Activated T-helper 17 cell treated with anti-CD3 and anti-CD28 coated beads, Interleukin-2, amount 50 U/mL, for 72 hours (primary cell): ENCODE data around the gene HOXB13. TPM values are rescaled to one million over a fixed set of nuclear protein-coding genes. Genes with fewer than 3 reads are reported as not detected.

Source experiments
- ATAC-seq: fragments of 150-1000 bp; cut with Tn5 transposase; replicated peaks from 2 replicates; pipeline ENCODE4 v1.10.0; 2021; ENCODE audit warnings: mild to moderate bottlenecking, moderate library complexity
- H3K27ac Mint-ChIP-seq: one replicate; pipeline ENCODE4 v1.8.0; 2022; ENCODE audit warnings: mixed read lengths
- H3K27me3 Mint-ChIP-seq: one replicate; pipeline ENCODE4 v1.8.0; 2022; ENCODE audit warnings: mixed read lengths
- H3K36me3 Mint-ChIP-seq: one replicate; pipeline ENCODE4 v1.8.0; 2022; ENCODE audit warnings: low read depth, mild to moderate bottlenecking, mixed read lengths
- H3K4me1 Mint-ChIP-seq: one replicate; pipeline ENCODE4 v1.8.0; 2022; ENCODE audit warnings: mixed read lengths
- H3K4me3 Mint-ChIP-seq: one replicate; pipeline ENCODE4 v1.8.0; 2022; ENCODE audit warnings: mild to moderate bottlenecking, mixed read lengths
- H3K9me3 Mint-ChIP-seq: one replicate; pipeline ENCODE4 v1.8.0; 2022; ENCODE audit warnings: mixed read lengths
- total RNA-seq, 2 donors: library from RNA; stranded (reverse); gene quantifications; one replicate each; pipeline ENCODE4 v1.2.3, GENCODE V29; 2022

The HOXB13 gene
- total RNA-seq, 2 donors from 2014 or later = not detected

- Mint-ChIP-seq H3K36me3 (no peaks in the 10 kb centered on the region), H3K27ac (no peak overlapping the region), H3K4me1 (peaks cover 4% of the 10 kb centered on the region), H3K27me3 (peaks cover 67% of the 10 kb centered on the region), H3K9me3 (no peaks in the 10 kb centered on the region), H3K4me3 (no peak overlapping the region)
- ATAC-seq = no peak
Observed at GRCh38 chr17:48753794-48754499, 25.4 kb upstream of the HOXB13 start.

- H3K36me3 Mint-ChIP-seq = no peaks in the 10 kb centered on the region
- H3K4me3 Mint-ChIP-seq = no peak overlapping the region
- peaks cover 66% of the 10 kb centered on the region for H3K27me3 Mint-ChIP-seq
- H3K9me3 Mint-ChIP-seq = no peaks in the 10 kb centered on the region
- ATAC-seq = no peak
- H3K4me1 Mint-ChIP-seq = peaks cover 4% of the 10 kb centered on the region
- no peak overlapping the region for H3K27ac Mint-ChIP-seq
Observed at GRCh38 chr17:48752399-48753288, 24.1 kb upstream of the HOXB13 start.

- Mint-ChIP-seq H3K27ac (no peak overlapping the region), H3K36me3 (no peaks in the 10 kb centered on the region), H3K4me3 (no peak overlapping the region), H3K4me1 (peaks cover 6% of the 10 kb centered on the region), H3K9me3 (no peaks in the 10 kb centered on the region), H3K27me3 (peaks cover 68% of the 10 kb centered on the region)
- no peak for ATAC-seq
Observed at GRCh38 chr17:48751733-48752398, 23.3 kb upstream of the HOXB13 start.

- no peaks in the 10 kb centered on the region for H3K36me3 Mint-ChIP-seq
- H3K4me1 Mint-ChIP-seq = peaks cover 12% of the 10 kb centered on the region
- no peak overlapping the region for H3K4me3 Mint-ChIP-seq
- H3K27me3 Mint-ChIP-seq = peaks cover 69% of the 10 kb centered on the region
- no peaks in the 10 kb centered on the region for H3K9me3 Mint-ChIP-seq
- no peak for ATAC-seq
- no peak overlapping the region for H3K27ac Mint-ChIP-seq
Observed at GRCh38 chr17:48751172-48751571, 22.6 kb upstream of the HOXB13 start.

- no peak overlapping the region for H3K27ac Mint-ChIP-seq
- no peaks in the 10 kb centered on the region for H3K36me3 Mint-ChIP-seq
- H3K27me3 Mint-ChIP-seq = peaks cover 71% of the 10 kb centered on the region
- no peak overlapping the region for H3K4me3 Mint-ChIP-seq
- no peaks in the 10 kb centered on the region for H3K9me3 Mint-ChIP-seq
- no peak for ATAC-seq
- H3K4me1 Mint-ChIP-seq = peaks cover 12% of the 10 kb centered on the region
Observed at GRCh38 chr17:48749621-48750553, 21.3 kb upstream of the HOXB13 start.

- Mint-ChIP-seq H3K36me3 (no peaks in the 10 kb centered on the region), H3K27me3 (peaks cover 74% of the 10 kb centered on the region), H3K4me1 (peaks cover 12% of the 10 kb centered on the region), H3K4me3 (no peak overlapping the region), H3K9me3 (no peaks in the 10 kb centered on the region), H3K27ac (no peak overlapping the region)
- no peak for ATAC-seq
Observed at GRCh38 chr17:48748718-48749566, 20.4 kb upstream of the HOXB13 start.

- no peak for ATAC-seq
- Mint-ChIP-seq H3K4me1 (peaks cover 7% of the 10 kb centered on the region), H3K36me3 (no peaks in the 10 kb centered on the region), H3K27ac (no peak overlapping the region), H3K4me3 (no peak overlapping the region), H3K27me3 (peaks cover 74% of the 10 kb centered on the region), H3K9me3 (no peaks in the 10 kb centered on the region)
Observed at GRCh38 chr17:48747445-48748363, 19.2 kb upstream of the HOXB13 start.

GRCh38 chr17:48746916-48747444 lies 18.4 kb upstream of the HOXB13 start:
- no peak for ATAC-seq
- H3K27me3 Mint-ChIP-seq = peaks cover 81% of the 10 kb centered on the region
- no peaks in the 10 kb centered on the region for H3K9me3 Mint-ChIP-seq
- no peaks in the 10 kb centered on the region for H3K36me3 Mint-ChIP-seq
- no peak overlapping the region for H3K4me3 Mint-ChIP-seq
- peaks cover 7% of the 10 kb centered on the region for H3K4me1 Mint-ChIP-seq
- no peak overlapping the region for H3K27ac Mint-ChIP-seq

GRCh38 chr17:48745381-48746275 lies 17.1 kb upstream of the HOXB13 start:
- no peak for ATAC-seq
- no peak overlapping the region for H3K4me3 Mint-ChIP-seq

GRCh38 chr17:48740537-48740936 lies 12.0 kb upstream of the HOXB13 start:
- Mint-ChIP-seq H3K27me3 (peaks cover 81% of the 10 kb centered on the region), H3K36me3 (no peaks in the 10 kb centered on the region), H3K4me3 (no peak overlapping the region), H3K9me3 (no peaks in the 10 kb centered on the region), H3K4me1 (no peaks in the 10 kb centered on the region), H3K27ac (no peak overlapping the region)
- ATAC-seq = no peak

More at GRCh38 chr17:48745381-48746275, 17.1 kb upstream of the HOXB13 start:
- H3K9me3 Mint-ChIP-seq = no peaks in the 10 kb centered on the region
- H3K27me3 Mint-ChIP-seq = peaks cover 77% of the 10 kb centered on the region
- H3K4me1 Mint-ChIP-seq = peaks cover 7% of the 10 kb centered on the region
- H3K36me3 Mint-ChIP-seq = no peaks in the 10 kb centered on the region
- no peak overlapping the region for H3K27ac Mint-ChIP-seq

GRCh38 chr17:48738803-48739526 lies 10.4 kb upstream of the HOXB13 start:
- Mint-ChIP-seq H3K9me3 (no peaks in the 10 kb centered on the region), H3K36me3 (no peaks in the 10 kb centered on the region), H3K4me3 (peak overlapping the region; percentile 45), H3K27ac (no peak overlapping the region), H3K27me3 (peaks cover 80% of the 10 kb centered on the region), H3K4me1 (no peaks in the 10 kb centered on the region)
- no peak for ATAC-seq
